ENCODE measurements around the gene ME2.

The ME2 gene

DNA sequence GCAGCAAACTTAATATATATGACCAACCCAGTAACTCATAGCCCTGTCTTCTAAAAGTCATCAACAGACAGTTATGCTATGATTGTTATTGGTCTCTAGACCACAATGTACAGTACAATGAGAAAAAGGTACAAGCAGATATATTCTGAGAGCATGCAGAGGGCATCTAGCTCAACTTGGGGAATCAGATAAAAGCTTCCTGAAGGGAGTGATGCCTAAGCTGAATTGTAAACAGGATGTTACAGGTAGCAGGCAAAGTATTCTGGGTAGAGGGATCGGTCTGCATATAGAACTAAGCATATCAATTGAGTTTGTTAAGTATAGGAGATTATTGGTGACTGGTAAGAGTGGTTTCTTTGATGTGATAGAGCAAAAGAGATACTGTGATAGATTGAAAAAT, 30.3 kb downstream of the ME2 start:
- FAIRE-seq (no peak), DNase-seq (ENCODE audit: insufficient read length, low spot score) (no peak)
- TF ChIP-seq POLR2A (IDR thresholded peaks at IDR 0.05; ENCODE audit: low read depth, low read length) = no peak
- no peak for TF ChIP-seq PAX5 (IDR thresholded peaks at IDR 0.05; ENCODE audit: insufficient read depth, low read length, severe bottlenecking)
- no peak for TF ChIP-seq SPI1 (IDR thresholded peaks at IDR 0.05; ENCODE audit: low read depth, low read length)
- TF ChIP-seq TAF1 (IDR thresholded peaks at IDR 0.05; ENCODE audit: low read depth, low read length) = no peak
- TF ChIP-seq POLR2AphosphoS5 (IDR thresholded peaks at IDR 0.05; ENCODE audit: low read depth, low read length) = no peak
- TF ChIP-seq POU2F2 (IDR thresholded peaks at IDR 0.05; ENCODE audit: low read depth, low read length) = no peak

DNA sequence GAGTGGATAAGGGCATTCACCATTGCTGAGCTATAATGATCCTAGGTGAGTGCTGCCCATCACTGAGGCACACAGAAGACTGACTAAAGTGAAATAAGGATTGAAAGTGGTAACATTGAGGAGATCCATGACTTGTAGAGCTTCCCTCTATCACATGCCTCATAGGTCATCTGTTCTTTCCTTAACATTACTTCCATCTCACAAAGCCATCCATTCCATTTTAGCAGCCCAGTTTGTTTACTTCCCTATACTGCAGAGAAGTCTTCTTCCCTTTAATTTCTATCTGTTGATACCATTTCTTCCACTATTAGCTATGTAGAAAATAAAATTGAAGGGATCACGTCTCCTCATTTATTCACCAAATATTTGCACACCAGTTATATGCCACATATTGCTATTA, 32.1 kb downstream of the ME2 start:
- TF ChIP-seq POLR2A (IDR thresholded peaks at IDR 0.05; ENCODE audit: low read depth, low read length) = no peak
- TF ChIP-seq SPI1 (IDR thresholded peaks at IDR 0.05; ENCODE audit: low read depth, low read length) = no peak
- TF ChIP-seq PAX5 (IDR thresholded peaks at IDR 0.05; ENCODE audit: insufficient read depth, low read length, severe bottlenecking) = no peak
- no peak for TF ChIP-seq POU2F2 (IDR thresholded peaks at IDR 0.05; ENCODE audit: low read depth, low read length)
- no peak for TF ChIP-seq TAF1 (IDR thresholded peaks at IDR 0.05; ENCODE audit: low read depth, low read length)
- no peak for TF ChIP-seq POLR2AphosphoS5 (IDR thresholded peaks at IDR 0.05; ENCODE audit: low read depth, low read length)
- FAIRE-seq (no peak), DNase-seq (ENCODE audit: insufficient read length, low spot score) (no peak)

DNA sequence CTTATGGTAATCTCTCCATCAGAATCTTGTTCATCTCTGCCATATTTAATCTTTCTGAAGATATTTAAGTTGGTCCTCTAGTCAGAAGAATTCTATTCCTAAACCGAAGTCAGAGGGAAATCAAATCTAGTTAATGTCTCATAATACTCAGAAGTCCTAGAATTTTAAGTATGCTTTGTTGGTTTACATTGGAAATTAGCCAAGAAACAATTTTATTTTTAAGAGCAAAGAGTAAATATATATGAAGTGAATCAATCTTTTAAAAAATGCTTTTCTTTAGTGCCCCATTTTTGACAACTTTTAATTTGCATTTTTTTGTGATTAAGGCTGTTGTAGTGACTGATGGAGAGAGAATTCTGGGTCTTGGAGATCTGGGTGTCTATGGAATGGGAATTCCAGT, 38.1 kb downstream of the ME2 start:
- TF ChIP-seq POLR2A (IDR thresholded peaks at IDR 0.05; ENCODE audit: low read depth, low read length) (no peak), POU2F2 (IDR thresholded peaks at IDR 0.05; ENCODE audit: low read depth, low read length) (no peak), PAX5 (IDR thresholded peaks at IDR 0.05; ENCODE audit: insufficient read depth, low read length, severe bottlenecking) (no peak), POLR2AphosphoS5 (IDR thresholded peaks at IDR 0.05; ENCODE audit: low read depth, low read length) (no peak), TAF1 (IDR thresholded peaks at IDR 0.05; ENCODE audit: low read depth, low read length) (no peak), SPI1 (IDR thresholded peaks at IDR 0.05; ENCODE audit: low read depth, low read length) (no peak)
- DNase-seq (ENCODE audit: insufficient read length, low spot score) (no peak), FAIRE-seq (no peak)

DNA sequence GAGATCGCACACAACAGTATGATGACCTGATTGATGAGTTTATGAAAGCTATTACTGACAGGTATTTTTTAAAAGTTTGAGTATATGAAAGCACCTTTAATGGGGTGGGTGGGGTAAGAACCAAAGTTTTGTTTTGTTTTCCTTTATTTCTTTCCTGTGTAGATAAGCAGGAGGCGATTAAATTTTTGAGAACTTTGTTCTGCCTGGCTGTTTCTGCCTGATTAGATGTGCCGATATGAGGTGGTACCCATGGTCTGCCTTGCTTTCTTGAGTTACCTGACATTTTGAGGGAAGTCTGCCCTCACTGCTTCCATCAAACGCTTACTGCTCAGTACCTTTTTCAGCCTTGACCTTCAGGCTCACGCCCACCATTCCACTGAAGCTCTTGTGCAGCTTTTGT, 39.2 kb downstream of the ME2 start:
- TF ChIP-seq POLR2A (IDR thresholded peaks at IDR 0.05; ENCODE audit: low read depth, low read length) = no peak
- TF ChIP-seq POLR2AphosphoS5 (IDR thresholded peaks at IDR 0.05; ENCODE audit: low read depth, low read length) = no peak
- no peak for TF ChIP-seq PAX5 (IDR thresholded peaks at IDR 0.05; ENCODE audit: insufficient read depth, low read length, severe bottlenecking)
- no peak for TF ChIP-seq SPI1 (IDR thresholded peaks at IDR 0.05; ENCODE audit: low read depth, low read length)
- TF ChIP-seq POU2F2 (IDR thresholded peaks at IDR 0.05; ENCODE audit: low read depth, low read length) = no peak
- TF ChIP-seq TAF1 (IDR thresholded peaks at IDR 0.05; ENCODE audit: low read depth, low read length) = no peak
- FAIRE-seq (no peak), DNase-seq (ENCODE audit: insufficient read length, low spot score) (no peak)

DNA sequence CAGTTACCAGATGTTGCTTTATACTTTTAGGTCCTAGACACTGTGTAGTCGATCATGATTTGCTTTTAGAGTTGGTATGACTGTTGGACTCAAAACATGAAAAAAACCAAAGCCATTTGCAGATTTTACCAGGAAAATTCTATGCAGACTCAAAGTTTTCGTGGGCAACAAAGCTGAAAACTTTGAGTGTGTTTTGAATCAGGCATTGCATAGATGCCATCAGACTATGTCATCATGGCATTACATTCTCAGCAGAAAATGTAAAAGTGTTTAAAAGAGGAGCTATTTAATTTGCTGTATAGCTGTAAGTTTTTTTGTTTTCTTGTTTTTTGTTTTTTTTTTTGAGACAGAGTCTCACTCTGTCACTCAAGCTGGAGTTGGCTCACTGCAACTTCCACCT, 45.5 kb downstream of the ME2 start:
- TF ChIP-seq POU2F2 (IDR thresholded peaks at IDR 0.05; ENCODE audit: low read depth, low read length) = no peak
- TF ChIP-seq PAX5 (IDR thresholded peaks at IDR 0.05; ENCODE audit: insufficient read depth, low read length, severe bottlenecking) = no peak
- TF ChIP-seq POLR2A (IDR thresholded peaks at IDR 0.05; ENCODE audit: low read depth, low read length) = no peak
- TF ChIP-seq TAF1 (IDR thresholded peaks at IDR 0.05; ENCODE audit: low read depth, low read length) = no peak
- no peak for TF ChIP-seq SPI1 (IDR thresholded peaks at IDR 0.05; ENCODE audit: low read depth, low read length)
- TF ChIP-seq POLR2AphosphoS5 (IDR thresholded peaks at IDR 0.05; ENCODE audit: low read depth, low read length) = no peak
- no peak for FAIRE-seq
- DNase-seq (ENCODE audit: insufficient read length, low spot score) = no peak

DNA sequence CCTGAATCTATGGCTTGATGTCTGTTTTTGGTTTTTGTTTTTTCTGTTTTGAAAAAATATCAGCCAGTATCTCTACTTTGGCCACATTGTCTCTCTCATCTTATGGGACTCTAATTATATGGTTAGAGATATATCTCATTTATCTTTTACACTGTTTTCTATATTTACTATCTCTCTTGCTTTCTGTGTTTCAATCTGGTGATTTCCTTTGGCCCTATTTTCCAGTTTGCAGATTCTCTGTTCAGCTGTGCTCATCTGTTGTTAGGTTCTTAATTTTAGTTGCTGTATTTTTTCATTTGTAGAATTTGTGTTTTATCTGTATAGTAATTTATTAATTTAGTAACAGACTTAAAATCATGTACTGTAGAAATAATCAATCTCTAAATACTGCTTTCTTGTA, 47.6 kb downstream of the ME2 start:
- DNase-seq (ENCODE audit: insufficient read length, low spot score) (no peak), FAIRE-seq (no peak)
- TF ChIP-seq POLR2AphosphoS5 (IDR thresholded peaks at IDR 0.05; ENCODE audit: low read depth, low read length) (no peak), POU2F2 (IDR thresholded peaks at IDR 0.05; ENCODE audit: low read depth, low read length) (no peak), TAF1 (IDR thresholded peaks at IDR 0.05; ENCODE audit: low read depth, low read length) (no peak), SPI1 (IDR thresholded peaks at IDR 0.05; ENCODE audit: low read depth, low read length) (no peak), PAX5 (IDR thresholded peaks at IDR 0.05; ENCODE audit: insufficient read depth, low read length, severe bottlenecking) (no peak), POLR2A (IDR thresholded peaks at IDR 0.05; ENCODE audit: low read depth, low read length) (no peak)

DNA sequence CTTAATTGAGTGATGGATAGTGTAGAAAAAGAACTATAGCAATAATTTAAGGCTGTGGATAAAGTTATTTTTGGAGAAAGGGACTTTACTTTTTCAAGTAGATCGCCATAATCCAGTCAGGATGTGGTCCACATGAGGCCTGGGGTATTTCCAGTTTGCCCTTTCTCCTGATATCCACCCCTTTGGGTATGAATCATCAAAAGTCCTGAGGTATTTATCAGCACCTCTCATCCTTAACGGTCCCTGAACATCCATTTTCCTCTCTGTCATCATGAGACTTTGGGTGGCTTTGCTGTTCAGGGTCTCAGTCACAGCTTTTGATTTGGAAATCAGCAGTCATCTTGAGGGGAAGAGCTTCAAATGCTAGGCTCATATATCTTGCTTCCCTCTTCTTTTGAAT, 49.6 kb downstream of the ME2 start:
- TF ChIP-seq PAX5 (IDR thresholded peaks at IDR 0.05; ENCODE audit: insufficient read depth, low read length, severe bottlenecking) = no peak
- TF ChIP-seq SPI1 (IDR thresholded peaks at IDR 0.05; ENCODE audit: low read depth, low read length) = no peak
- no peak for TF ChIP-seq POLR2AphosphoS5 (IDR thresholded peaks at IDR 0.05; ENCODE audit: low read depth, low read length)
- TF ChIP-seq POLR2A (IDR thresholded peaks at IDR 0.05; ENCODE audit: low read depth, low read length) = no peak
- TF ChIP-seq TAF1 (IDR thresholded peaks at IDR 0.05; ENCODE audit: low read depth, low read length) = no peak
- no peak for TF ChIP-seq POU2F2 (IDR thresholded peaks at IDR 0.05; ENCODE audit: low read depth, low read length)
- FAIRE-seq (no peak), DNase-seq (ENCODE audit: insufficient read length, low spot score) (no peak)

DNA sequence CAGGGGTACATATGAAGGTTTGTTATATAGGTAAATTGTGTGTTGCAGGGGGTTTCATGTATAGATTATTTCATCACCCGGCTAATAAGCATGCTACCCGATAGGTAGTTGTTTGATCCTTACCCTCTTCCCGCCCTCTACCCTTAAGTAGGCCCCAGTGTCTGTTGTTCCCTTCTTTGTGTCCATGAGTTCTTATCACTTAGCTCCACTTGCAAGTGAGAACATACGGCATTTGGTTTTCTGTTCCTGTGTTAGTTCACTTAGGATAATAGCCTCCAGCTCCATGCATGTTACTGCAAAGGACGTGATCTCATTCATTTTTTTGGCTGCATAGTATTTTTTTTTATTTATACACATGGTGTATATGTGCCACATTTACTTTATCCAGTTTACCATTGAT, 54.8 kb downstream of the ME2 start:
- FAIRE-seq = no peak

DNA sequence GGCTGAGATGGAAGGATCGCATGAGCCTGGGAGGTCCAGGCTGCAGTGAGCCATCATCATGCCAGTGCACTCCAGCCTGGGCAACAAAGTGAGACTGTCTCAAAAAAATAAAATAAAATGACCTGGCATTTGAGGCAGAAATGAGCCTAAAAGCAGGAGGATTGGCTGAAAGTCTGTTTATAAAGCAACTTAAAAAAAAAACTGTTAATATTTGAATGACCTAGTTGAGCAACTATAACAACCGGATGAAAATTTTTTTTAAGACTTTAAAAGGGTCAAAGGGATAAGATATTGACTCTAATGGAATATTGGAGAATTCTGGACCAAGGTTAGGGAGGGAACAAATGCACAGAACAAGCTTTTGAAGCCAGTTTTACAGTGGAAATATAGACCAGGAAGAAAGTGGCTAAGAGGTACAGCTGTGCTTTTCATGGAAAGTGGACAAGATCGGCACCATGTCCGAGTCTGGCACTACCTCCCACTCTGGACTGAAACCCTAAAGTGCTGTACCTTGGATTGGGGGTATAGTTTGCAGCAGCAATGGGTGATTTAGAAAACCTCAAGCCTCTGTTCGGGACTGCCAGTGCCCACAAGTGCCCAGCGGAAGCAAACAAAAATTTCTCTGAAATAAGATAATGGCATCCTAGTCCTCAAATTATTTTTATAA, 55.8 kb downstream of the ME2 start:
- FAIRE-seq (no peak), DNase-seq (ENCODE audit: insufficient read length, low spot score) (no peak)
- TF ChIP-seq POU2F2 (IDR thresholded peaks at IDR 0.05; ENCODE audit: low read depth, low read length) (no peak), TAF1 (IDR thresholded peaks at IDR 0.05; ENCODE audit: low read depth, low read length) (no peak), POLR2A (IDR thresholded peaks at IDR 0.05; ENCODE audit: low read depth, low read length) (no peak), POLR2AphosphoS5 (IDR thresholded peaks at IDR 0.05; ENCODE audit: low read depth, low read length) (no peak), SPI1 (IDR thresholded peaks at IDR 0.05; ENCODE audit: low read depth, low read length) (no peak), PAX5 (IDR thresholded peaks at IDR 0.05; ENCODE audit: insufficient read depth, low read length, severe bottlenecking) (no peak)

More for the DNA sequence above, 54.8 kb downstream of the ME2 start:
- no peak for DNase-seq (ENCODE audit: insufficient read length, low spot score)
- no peak for TF ChIP-seq POLR2AphosphoS5 (IDR thresholded peaks at IDR 0.05; ENCODE audit: low read depth, low read length)
- TF ChIP-seq PAX5 (IDR thresholded peaks at IDR 0.05; ENCODE audit: insufficient read depth, low read length, severe bottlenecking) = no peak
- no peak for TF ChIP-seq TAF1 (IDR thresholded peaks at IDR 0.05; ENCODE audit: low read depth, low read length)
- TF ChIP-seq SPI1 (IDR thresholded peaks at IDR 0.05; ENCODE audit: low read depth, low read length) = no peak
- no peak for TF ChIP-seq POLR2A (IDR thresholded peaks at IDR 0.05; ENCODE audit: low read depth, low read length)
- TF ChIP-seq POU2F2 (IDR thresholded peaks at IDR 0.05; ENCODE audit: low read depth, low read length) = no peak

Data from GM12891 (cell line).